ENCODE data around the gene DCXR.

- TF ChIP-seq EZH2 (IDR thresholded peaks at IDR 0.05; ENCODE audit: borderline replicate concordance, low read length) (no peak), CTCF (IDR thresholded peaks at IDR 0.05; ENCODE audit: low read length) (no peak)
Measured at GRCh38 chr17:82053130-82053529, 15.6 kb upstream of the DCXR start.

All from OCI-LY1 (cell line).